K562 (cell line): Measurements from ENCODE around the gene GNPTAB. TPM values are rescaled to one million over a fixed set of nuclear protein-coding genes. Genes with fewer than 3 reads are reported as not detected.
A peak's percentile ranks its signal among the peaks of the same experiment; 100 is the strongest.

ENCODE experiments used
- CREB3 ChIP-seq: fragments of 450-650 bp; conservative IDR thresholded peaks from 2 replicates; pipeline ENCODE4 v1.6.1; 2016; ENCODE audit warnings: missing genetic modification characterization, low read depth, mild to moderate bottlenecking, missing compliant biosample characterization, moderate library complexity
- E2F1 ChIP-seq: sonication (generic); formaldehyde crosslinking; IDR thresholded peaks from 2 replicates; pipeline ENCODE4 v1.8.1; 2023; ENCODE audit warnings: mild to moderate bottlenecking, missing genetic modification reagents, moderate library complexity
- GABPB2 ChIP-seq: fragments of 250-450 bp; sonication (Bioruptor Pico); conservative IDR thresholded peaks from 2 replicates; pipeline ENCODE4 v1.5.1; 2021; ENCODE audit warnings: mild to moderate bottlenecking
- GMEB1 ChIP-seq: fragments of 250-450 bp; sonication (Bioruptor Pico); IDR thresholded peaks from 2 replicates; pipeline ENCODE4 v1.4.0; 2020; ENCODE audit warnings: mild to moderate bottlenecking
- KLF10 ChIP-seq: fragments of 250-450 bp; sonication (Bioruptor Pico); IDR thresholded peaks from 2 replicates; pipeline ENCODE4 v1.6.1; 2021; ENCODE audit warnings: matching md5 sums
- MAZ ChIP-seq, 2 experiments: fragments of 450-650 bp in 1 of 2; sonication (generic) in 1 of 2; formaldehyde crosslinking; IDR thresholded peaks in 1 of 2; conservative IDR thresholded peaks in 1 of 2; 2 replicates each; pipeline versions ENCODE4 v1.4.0 to v1.5.0; 2020; ENCODE audit warnings: mild to moderate bottlenecking in 1 of 2, missing genetic modification reagents in 1 of 2
- MIER1 ChIP-seq: fragments of 450-650 bp; IDR thresholded peaks from 2 replicates; pipeline ENCODE4 v1.6.1; 2016; ENCODE audit warnings: antibody characterized with exemption, mild to moderate bottlenecking, low read depth
- TAL1 ChIP-seq: fragments of 450-650 bp; IDR thresholded peaks from 2 replicates; pipeline ENCODE4 v1.6.1; 2016; ENCODE audit warnings: mild to moderate bottlenecking
- THAP12 ChIP-seq: fragments of 250-450 bp; sonication (Bioruptor Pico); IDR thresholded peaks from 2 replicates; pipeline ENCODE4 v1.9.0; 2021; ENCODE audit warnings: mild to moderate bottlenecking, inconsistent platforms
- TOE1 ChIP-seq, 2 experiments: fragments of 450-650 bp in 1 of 2; sonication (generic) in 1 of 2; formaldehyde crosslinking in 1 of 2; IDR thresholded peaks; 2 replicates each; pipeline versions ENCODE4 v1.7.1 to v1.8.0; 2016 to 2022; ENCODE audit warnings: borderline replicate concordance in 2 of 2, mild to moderate bottlenecking in 2 of 2, antibody characterized with exemption in 1 of 2, inconsistent platforms in 1 of 2, low read depth in 1 of 2, missing genetic modification reagents in 1 of 2, moderate library complexity in 1 of 2
- ZBTB49 ChIP-seq: sonication (generic); formaldehyde crosslinking; IDR thresholded peaks from 2 replicates; pipeline ENCODE4 v1.8.0; 2022; ENCODE audit warnings: missing genetic modification reagents, mild to moderate bottlenecking, borderline replicate concordance
- ZKSCAN8 ChIP-seq: fragments of 200-800 bp; sonication (Bioruptor generic); IDR thresholded peaks from 2 replicates; pipeline ENCODE4 v1.6.1; 2016; ENCODE audit warnings: missing genetic modification characterization, missing compliant biosample characterization
- ZNF23 ChIP-seq: fragments of 250-450 bp; sonication (Bioruptor Pico); IDR thresholded peaks from 2 replicates; pipeline ENCODE4 v1.4.0; 2020; ENCODE audit warnings: mild to moderate bottlenecking
- ZNF280A ChIP-seq: fragments of 450-650 bp; IDR thresholded peaks from 2 replicates; pipeline ENCODE4 v1.6.1; 2018; ENCODE audit warnings: mild to moderate bottlenecking, low read depth; ENCODE audit not compliant: partially characterized antibody
- ZNF589 ChIP-seq: fragments of 200-800 bp; sonication (Bioruptor generic); IDR thresholded peaks from 2 replicates; pipeline ENCODE4 v1.6.1; 2016; ENCODE audit warnings: low read depth, missing genetic modification characterization, missing compliant biosample characterization
- polyA plus RNA-seq, 8 experiments: library from polyadenylated mRNA; depleted of rRNA in 4 of 8; stranded (reverse) in 5 of 8; unstranded in 3 of 8; fragments of >200 nt; fragmentation: Nextera tagmentation in 2 of 8; fragmentation: Illumina TruSeq in 1 of 8; extraction: Ambion mirVana in 2 of 8; extraction: Trizol in 1 of 8; gene quantifications; 2 replicates each; pipeline versions ENCODE4 v1.2.1 to v1.2.3, GENCODE V29; 2011 to 2014; ENCODE audit warnings: inconsistent platforms in 1 of 8, missing spikeins in 1 of 8
- total RNA-seq, 7 experiments: library from RNA; depleted of rRNA in 6 of 7; stranded (reverse); fragments of >200 nt in 6 of 7; fragmentation: Illumina TruSeq in 2 of 7; extraction: Trizol in 2 of 7; gene quantifications; 2 replicates each; pipeline versions ENCODE4 v1.2.1 to v1.2.3, GENCODE V29; 2011 to 2021; ENCODE audit warnings: low replicate concordance in 1 of 7

The GNPTAB gene
- total and polyA plus RNA-seq, 9 of the 15 experiments (the other 6 are each of a cell fraction or from before 2014, with no cell fraction given), result 5.9 to 23.2 (median 19.3) TPM

- TF ChIP-seq ZNF23 (CRISPR knock-in tag) (no peak), GABPB2 (CRISPR knock-in tag) (no peak), KLF10 (CRISPR knock-in tag) (no peak), CREB3 (tag) (no peak), E2F1 (0 out of 2 replicates have a peak, but pooled peaks have one; percentile 7), MAZ (CRISPR knock-in tag; conservative IDR thresholded peaks at IDR 0.05 in 1 of 2, IDR thresholded peaks at IDR 0.05 in 1 of 2) (peak; percentile 53 to 61; a peak in 1 of 4 replicates), ZBTB49 (no peak), ZNF280A (no peak), ZKSCAN8 (no peak), THAP12 (0 out of 2 replicates have a peak, but pooled peaks have one; percentile 51), MIER1 (peak; percentile 49; the same call in 1 of the 2 replicates), TOE1 (IDR thresholded peaks at IDR 0.05; ENCODE audit: borderline replicate concordance) (peak; percentile 31; the same call in 1 of the 2 replicates), TOE1 (CRISPR knock-in tag; IDR thresholded peaks at IDR 0.05; ENCODE audit: borderline replicate concordance, low read depth) (no peak), GMEB1 (CRISPR knock-in tag) (peak; percentile 45; the same call in 1 of the 2 replicates), ZNF589 (CRISPR knock-in tag) (no peak), TAL1 (no peak)
These were observed 133.4 kb downstream of the GNPTAB start, which contains the start of gene CHPT1 (continued) for GRCh38 chr12:101697197-101697929.
